Caco-2 (cell line): ENCODE results near the gene TSSK2. TPM values are rescaled to one million over a fixed set of nuclear protein-coding genes. Genes with fewer than 3 reads are reported as not detected.

Source experiments
- BruUV-seq: library from RNA; stranded (reverse); fragments of 400-500 nt; replicated peaks from 2 replicates; lab custom pipeline; 2021; lab: Mats Ljungman, UMichigan
- CTCF ChIA-PET: fragments of 300-600 bp; sonication (Branson Sonifier 250); formaldehyde crosslinking; loops from one replicate; lab custom pipeline; 2022; ENCODE audit warnings: antibody characterized with exemption; lab: Charles Lee
- POLR2A ChIA-PET: fragments of 300-600 bp; sonication (Branson Sonifier 250); formaldehyde crosslinking; loops from one replicate; lab custom pipeline; 2022; ENCODE audit warnings: antibody characterized with exemption; lab: Charles Lee
- DNase-seq, 2 experiments: peaks; one replicate each; pipeline versions ENCODE4 v3.0.0 to v3.0.0-alpha.2; 2020 to 2022
- H3K27me3 ChIP-seq: replicated peaks from 2 replicates; pipeline ENCODE4 v1.6.0; 2011; ENCODE audit warnings: low read length; ENCODE audit not compliant: control insufficient read depth, insufficient read depth
- H3K36me3 ChIP-seq: 2 replicates; pipeline ENCODE4 v1.5.1; 2011; ENCODE audit warnings: low read length; ENCODE audit not compliant: control insufficient read depth, insufficient read depth
- H3K4me1 ChIP-seq: fragments of 250-450 bp; sonication (Bioruptor Pico); 2 replicates; pipeline ENCODE4 v1.5.1; 2020; ENCODE audit warnings: mild to moderate bottlenecking
- H3K4me3 ChIP-seq: 2 replicates; pipeline ENCODE4 v1.5.1; 2011; ENCODE audit warnings: low read depth, mild to moderate bottlenecking, control low read depth, low read length
- H3K9me3 ChIP-seq: fragments of 250-450 bp; sonication (Bioruptor Pico); 2 replicates; pipeline ENCODE4 v1.5.1; 2020; ENCODE audit warnings: mild to moderate bottlenecking, moderate library complexity
- H3K27ac Mint-ChIP-seq: one replicate; pipeline ENCODE4 v1.8.0; 2022; ENCODE audit warnings: mixed read lengths; ENCODE audit not compliant: unreplicated experiment
- H3K27me3 Mint-ChIP-seq: one replicate; pipeline ENCODE4 v1.8.0; 2022; ENCODE audit warnings: mixed read lengths; ENCODE audit not compliant: insufficient read depth, unreplicated experiment
- H3K36me3 Mint-ChIP-seq: one replicate; pipeline ENCODE4 v1.8.0; 2022; ENCODE audit warnings: mild to moderate bottlenecking, mixed read lengths; ENCODE audit not compliant: insufficient read depth, unreplicated experiment
- H3K4me1 Mint-ChIP-seq: one replicate; pipeline ENCODE4 v1.8.0; 2022; ENCODE audit warnings: low read depth, mixed read lengths; ENCODE audit not compliant: unreplicated experiment
- H3K4me3 Mint-ChIP-seq: one replicate; pipeline ENCODE4 v1.8.0; 2022; ENCODE audit warnings: mild to moderate bottlenecking, moderate library complexity, mixed read lengths; ENCODE audit not compliant: unreplicated experiment
- H3K9me3 Mint-ChIP-seq: one replicate; pipeline ENCODE4 v1.8.0; 2022; ENCODE audit warnings: mixed read lengths; ENCODE audit not compliant: unreplicated experiment
- CTCF ChIP-seq, 2 experiments: fragments of 200-600 bp in 1 of 2; IDR thresholded peaks; 1 replicate in 1 of 2; 2 replicates in 1 of 2; pipeline versions ENCODE4 v1.5.1 to v1.8.0; 2011 to 2022; ENCODE audit warnings: antibody characterized with exemption in 1 of 2, control low read depth in 1 of 2, inconsistent platforms in 1 of 2, low read depth in 1 of 2, low read length in 1 of 2, mild to moderate bottlenecking in 1 of 2, moderate library complexity in 1 of 2; ENCODE audit not compliant: insufficient read depth in 1 of 2, severe bottlenecking in 1 of 2, unreplicated experiment in 1 of 2
- intact Hi-C: fragments of 100-400 bp; cut with micrococcal nuclease; formaldehyde crosslinking; loops from one replicate; pipeline ENCODE4 v1.10.0; 2022; ENCODE audit not compliant: unreplicated experiment
- total RNA-seq: library from RNA; stranded (reverse); gene quantifications from 2 replicates; pipeline ENCODE4 v1.2.3, GENCODE V29; 2022

TSSK2 gene
- total RNA-seq, 1 experiment from 2014 or later: not detected

GRCh38 chr22:19143967-19144400 is 12.9 kb downstream of the TSSK2 start:
- Mint-ChIP-seq H3K27me3 (peaks cover 4% of the 10 kb centered on the region), H3K36me3 (peaks cover 23% of the 10 kb centered on the region), H3K9me3 (no peaks in the 10 kb centered on the region), H3K27ac (peak overlapping the region; percentile 92), H3K4me1 (peaks cover 8% of the 10 kb centered on the region), H3K4me3 (peak overlapping the region; percentile 97)
- BruUV-seq: TSS peak; percentile 64
- intact Hi-C loops: loop anchor here (5.0 kb wide), 1 partner anchor 33 kb away; the partner anchor contains the start of gene SLC25A1
- no peak for TF ChIP-seq CTCF (IDR thresholded peaks at IDR 0.05; ENCODE audit: insufficient read depth in 1 of 2, low read depth in 1 of 2, low read length in 1 of 2, severe bottlenecking in 1 of 2, unreplicated experiment in 1 of 2)
- DNase-seq: no peak
- H3K9me3 ChIP-seq: no peaks in the 10 kb centered on the region
- H3K27me3 ChIP-seq: no peaks in the 10 kb centered on the region
- peaks cover 4% of the 10 kb centered on the region; the same call in 1 of the 2 replicates for H3K4me1 ChIP-seq
- peak overlapping the region; percentile 81 for H3K4me3 ChIP-seq
- ChIA-PET CTCF (interaction anchor here (0.8 to 1.6 kb wide), 10 partner anchors 13 to 486 kb away, joined by 3 to 8 read pairs (median 4); partner anchors contain the start of genes DGCR2, SLC25A1 and TSSK2), POLR2A (interaction anchor here (1.0 to 1.3 kb wide), 5 partner anchors 17 to 147 kb away, joined by 4 to 11 read pairs (median 6); partner anchors contain the start of genes CLTCL1, DGCR2 and SLC25A1)
- peaks cover 2% of the 10 kb centered on the region; the same call in 1 of the 2 replicates for H3K36me3 ChIP-seq

GRCh38 chr22:19146215-19146968 is 15.3 kb downstream of the TSSK2 start:
- Mint-ChIP-seq H3K4me3 (no peak overlapping the region), H3K4me1 (peaks cover 8% of the 10 kb centered on the region), H3K36me3 (peaks cover 14% of the 10 kb centered on the region), H3K27me3 (peaks cover 11% of the 10 kb centered on the region), H3K27ac (no peak overlapping the region), H3K9me3 (no peaks in the 10 kb centered on the region)
- peaks cover 2% of the 10 kb centered on the region; the same call in 1 of the 2 replicates for H3K36me3 ChIP-seq
- H3K9me3 ChIP-seq: no peaks in the 10 kb centered on the region
- no peak for TF ChIP-seq CTCF (IDR thresholded peaks at IDR 0.05; ENCODE audit: insufficient read depth in 1 of 2, low read depth in 1 of 2, low read length in 1 of 2, severe bottlenecking in 1 of 2, unreplicated experiment in 1 of 2)
- POLR2A ChIA-PET: no interaction called here
- DNase-seq: no peak
- CTCF ChIA-PET: interaction anchor here (0.8 kb wide), 1 partner anchor 16 kb away, joined by 3 read pairs; no protein-coding TSS in a partner anchor
- no peaks in the 10 kb centered on the region for H3K27me3 ChIP-seq
- no TSS peak for BruUV-seq
- H3K4me3 ChIP-seq: no peak overlapping the region
- intact Hi-C loops: no loop called here
- H3K4me1 ChIP-seq: peaks cover 4% of the 10 kb centered on the region; the same call in 1 of the 2 replicates

GRCh38 chr22:19147195-19147780 is 16.2 kb downstream of the TSSK2 start:
- no peaks in the 10 kb centered on the region for H3K9me3 Mint-ChIP-seq
- H3K4me3 Mint-ChIP-seq: no peak overlapping the region
- ChIA-PET CTCF (no interaction called here), POLR2A (no interaction called here)
- no peaks in the 10 kb centered on the region for H3K36me3 ChIP-seq
- no peak overlapping the region for H3K4me3 ChIP-seq
- H3K4me1 ChIP-seq: peaks cover 4% of the 10 kb centered on the region; the same call in 1 of the 2 replicates
- no TSS peak for BruUV-seq
- peaks cover 9% of the 10 kb centered on the region for H3K36me3 Mint-ChIP-seq
- H3K27ac Mint-ChIP-seq: no peak overlapping the region
- intact Hi-C loops: no loop called here
- no peaks in the 10 kb centered on the region for H3K9me3 ChIP-seq
- TF ChIP-seq CTCF (IDR thresholded peaks at IDR 0.05; ENCODE audit: insufficient read depth in 1 of 2, low read depth in 1 of 2, low read length in 1 of 2, severe bottlenecking in 1 of 2, unreplicated experiment in 1 of 2): no peak
- H3K4me1 Mint-ChIP-seq: peaks cover 8% of the 10 kb centered on the region
- peaks cover 16% of the 10 kb centered on the region for H3K27me3 Mint-ChIP-seq
- no peak for DNase-seq
- H3K27me3 ChIP-seq: no peaks in the 10 kb centered on the region
